Measurements from ENCODE around the gene MROH8. TPM values are rescaled to one million over a fixed set of nuclear protein-coding genes. Genes with fewer than 3 reads are reported as not detected.
A peak's percentile ranks its signal among the peaks of the same experiment; 100 is the strongest.

The MROH8 gene
- total RNA-seq, 4 donors from 2014 or later: 0.54 to 14.0 (median 3.2) TPM

DNA sequence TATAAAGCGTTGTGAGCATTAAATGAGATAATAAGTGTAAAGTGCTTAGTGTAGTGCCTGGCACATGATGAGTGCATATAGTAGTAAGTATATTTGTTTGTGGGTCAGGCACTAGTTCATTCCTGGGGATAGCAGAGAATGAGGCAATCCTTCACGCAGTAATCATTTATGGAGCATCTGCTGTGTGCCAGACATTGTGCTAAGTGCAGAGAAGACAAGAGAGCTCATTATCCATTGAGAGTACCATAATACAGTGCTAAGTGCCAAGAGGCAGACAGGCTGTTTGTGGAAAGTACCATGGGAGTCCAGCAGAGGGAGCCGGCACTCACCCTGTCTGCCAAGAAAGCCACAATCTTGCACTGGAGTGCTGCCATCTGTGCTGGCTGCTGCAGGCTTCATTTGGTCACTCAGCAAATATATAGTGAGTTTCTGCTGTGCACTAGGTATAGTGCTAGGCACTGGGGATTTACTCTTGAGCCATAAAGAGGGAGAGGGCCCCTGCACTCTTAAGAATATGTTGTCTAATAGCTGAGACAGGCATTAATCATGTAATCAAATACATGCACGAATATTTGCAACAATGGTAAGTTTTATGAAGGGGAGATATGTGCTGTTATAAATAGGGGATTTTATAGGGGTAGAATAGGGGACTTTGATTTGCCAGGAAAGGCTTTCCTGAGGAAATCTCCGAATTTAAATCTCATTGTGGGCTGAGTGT lies 12.9 kb upstream of the MROH8 start:
- Histone ChIP-seq H3K27me3 (no peaks in the 10 kb centered on the region), H3K9me3 (no peaks in the 10 kb centered on the region), H3K4me1 (peaks cover 0 to 18% (median 2%) of the 10 kb centered on the region in 4 donors), H3K36me3 (peaks cover 0 to 23% (median 0%) of the 10 kb centered on the region in 3 donors), H3K4me3 (no peak overlapping the region), H3K27ac (no peak overlapping the region)
- TF ChIP-seq POLR2A (IDR thresholded peaks at IDR 0.05): no peak
- TF ChIP-seq, protein P1, sequence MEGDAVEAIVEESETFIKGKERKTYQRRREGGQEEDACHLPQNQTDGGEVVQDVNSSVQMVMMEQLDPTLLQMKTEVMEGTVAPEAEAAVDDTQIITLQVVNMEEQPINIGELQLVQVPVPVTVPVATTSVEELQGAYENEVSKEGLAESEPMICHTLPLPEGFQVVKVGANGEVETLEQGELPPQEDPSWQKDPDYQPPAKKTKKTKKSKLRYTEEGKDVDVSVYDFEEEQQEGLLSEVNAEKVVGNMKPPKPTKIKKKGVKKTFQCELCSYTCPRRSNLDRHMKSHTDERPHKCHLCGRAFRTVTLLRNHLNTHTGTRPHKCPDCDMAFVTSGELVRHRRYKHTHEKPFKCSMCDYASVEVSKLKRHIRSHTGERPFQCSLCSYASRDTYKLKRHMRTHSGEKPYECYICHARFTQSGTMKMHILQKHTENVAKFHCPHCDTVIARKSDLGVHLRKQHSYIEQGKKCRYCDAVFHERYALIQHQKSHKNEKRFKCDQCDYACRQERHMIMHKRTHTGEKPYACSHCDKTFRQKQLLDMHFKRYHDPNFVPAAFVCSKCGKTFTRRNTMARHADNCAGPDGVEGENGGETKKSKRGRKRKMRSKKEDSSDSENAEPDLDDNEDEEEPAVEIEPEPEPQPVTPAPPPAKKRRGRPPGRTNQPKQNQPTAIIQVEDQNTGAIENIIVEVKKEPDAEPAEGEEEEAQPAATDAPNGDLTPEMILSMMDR (IDR thresholded peaks at IDR 0.05): peak; percentile 76 to 91 (median 86)
- DNase-seq: peak; percentile 68 to 92 (median 83)

DNA sequence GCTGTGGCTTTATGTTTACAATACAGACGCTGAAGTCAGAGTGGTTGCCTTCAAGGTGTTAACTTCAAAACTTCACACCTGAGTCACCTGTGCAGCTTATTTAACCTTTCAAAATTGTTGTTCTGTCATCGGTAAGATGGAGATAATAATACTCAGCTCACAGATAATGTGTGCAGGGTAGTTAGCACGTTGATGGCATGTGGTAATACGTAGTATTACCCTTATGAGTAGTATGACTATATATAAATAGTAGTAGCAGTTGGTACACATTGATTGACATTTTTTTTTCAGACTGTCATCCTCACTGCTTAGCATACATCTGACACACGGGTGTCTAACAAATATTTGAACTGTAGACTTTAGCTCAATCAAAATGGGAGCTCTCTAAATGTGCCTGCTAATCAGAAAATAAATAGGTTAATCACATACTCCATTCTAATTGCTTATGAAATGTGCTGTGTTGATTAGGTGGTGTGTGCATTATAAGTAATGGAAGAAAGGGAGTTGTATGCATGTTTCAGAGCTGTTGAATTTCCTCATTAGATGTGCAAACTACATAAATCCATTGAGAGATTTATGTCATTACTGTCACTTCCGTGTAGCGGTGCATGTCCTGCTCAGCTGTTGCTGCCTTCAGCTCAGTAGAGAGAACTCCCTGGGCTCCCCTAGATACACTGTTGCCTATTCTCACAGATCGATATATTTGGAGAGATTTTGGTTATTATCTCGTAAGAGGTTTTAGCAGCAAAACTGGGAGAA lies 11.2 kb upstream of the MROH8 start:
- no peak overlapping the region for H3K4me3 ChIP-seq
- H3K4me1 ChIP-seq: peaks cover 0 to 18% (median 2%) of the 10 kb centered on the region in 4 donors
- TF ChIP-seq POLR2A (IDR thresholded peaks at IDR 0.05): no peak
- TF ChIP-seq, protein P1 (IDR thresholded peaks at IDR 0.05): no peak
- H3K9me3 ChIP-seq: no peaks in the 10 kb centered on the region
- no peak for DNase-seq
- H3K36me3 ChIP-seq: peaks cover 0 to 37% (median 0%) of the 10 kb centered on the region in 3 donors
- H3K27me3 ChIP-seq: no peaks in the 10 kb centered on the region
- no peak overlapping the region for H3K27ac ChIP-seq

DNA sequence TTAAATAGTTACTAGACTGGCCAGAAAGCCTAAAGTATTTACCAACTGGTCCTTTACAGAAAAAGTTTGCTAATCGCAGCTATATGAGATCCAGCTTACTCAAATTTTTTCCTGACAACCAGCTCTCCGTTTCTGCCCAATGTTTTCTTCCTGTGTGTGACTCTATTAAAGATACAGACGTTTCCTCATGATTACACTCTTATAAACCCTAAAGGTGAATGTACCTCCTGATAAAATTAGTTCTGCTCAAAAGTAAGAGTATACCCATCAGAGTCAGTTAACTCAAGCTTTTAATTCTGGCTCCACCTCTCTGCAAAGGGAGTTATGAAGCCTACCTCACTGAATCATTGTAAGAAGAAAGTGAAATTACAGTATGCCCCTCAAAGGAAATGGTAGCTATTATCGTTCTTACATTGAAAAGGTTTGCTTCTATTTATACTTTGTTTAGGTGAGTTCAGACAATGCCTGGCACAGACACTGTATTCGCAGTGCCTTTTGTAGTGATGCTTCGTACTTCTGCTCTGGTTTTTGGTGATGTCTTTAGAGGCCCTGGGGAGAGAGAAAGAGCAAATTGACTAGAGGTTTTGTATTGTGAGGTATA lies 10.2 kb upstream of the MROH8 start:
- H3K27me3 ChIP-seq: no peaks in the 10 kb centered on the region
- H3K4me3 ChIP-seq: no peak overlapping the region
- TF ChIP-seq, protein P1 (IDR thresholded peaks at IDR 0.05): no peak
- no peak for TF ChIP-seq POLR2A (IDR thresholded peaks at IDR 0.05)
- H3K36me3 ChIP-seq: peaks cover 0 to 47% (median 0%) of the 10 kb centered on the region in 3 donors
- H3K27ac ChIP-seq: no peak overlapping the region
- H3K4me1 ChIP-seq: peaks cover 0 to 18% (median 2%) of the 10 kb centered on the region in 4 donors
- no peaks in the 10 kb centered on the region for H3K9me3 ChIP-seq
- DNase-seq: no peak

DNA sequence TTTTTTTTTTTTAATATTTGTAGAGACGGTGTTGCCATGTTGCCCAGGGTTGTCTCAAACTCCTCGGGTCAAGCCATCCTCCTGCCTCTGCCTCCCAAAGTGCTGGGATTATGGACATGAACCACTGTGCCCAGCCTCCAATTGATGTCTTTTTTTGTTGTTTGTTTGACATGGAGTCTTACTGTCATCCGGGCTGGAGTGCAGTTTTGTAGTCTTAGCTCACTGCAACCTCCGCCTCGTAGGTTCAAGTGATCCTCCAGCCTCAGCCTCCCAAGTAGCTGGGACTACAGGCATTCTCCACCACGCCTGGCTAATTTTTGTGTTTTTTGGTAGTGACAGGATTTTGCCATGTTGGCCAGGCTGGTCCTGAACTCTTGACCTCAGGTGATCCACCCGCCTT lies 9.4 kb upstream of the MROH8 start:
- Histone ChIP-seq H3K4me3 (no peak overlapping the region), H3K27me3 (no peaks in the 10 kb centered on the region), H3K36me3 (peaks cover 0 to 53% (median 0%) of the 10 kb centered on the region in 3 donors), H3K9me3 (no peaks in the 10 kb centered on the region), H3K27ac (no peak overlapping the region), H3K4me1 (peaks cover 0 to 18% (median 2%) of the 10 kb centered on the region in 4 donors)
- DNase-seq: no peak
- TF ChIP-seq, protein P1 (IDR thresholded peaks at IDR 0.05): no peak

DNA sequence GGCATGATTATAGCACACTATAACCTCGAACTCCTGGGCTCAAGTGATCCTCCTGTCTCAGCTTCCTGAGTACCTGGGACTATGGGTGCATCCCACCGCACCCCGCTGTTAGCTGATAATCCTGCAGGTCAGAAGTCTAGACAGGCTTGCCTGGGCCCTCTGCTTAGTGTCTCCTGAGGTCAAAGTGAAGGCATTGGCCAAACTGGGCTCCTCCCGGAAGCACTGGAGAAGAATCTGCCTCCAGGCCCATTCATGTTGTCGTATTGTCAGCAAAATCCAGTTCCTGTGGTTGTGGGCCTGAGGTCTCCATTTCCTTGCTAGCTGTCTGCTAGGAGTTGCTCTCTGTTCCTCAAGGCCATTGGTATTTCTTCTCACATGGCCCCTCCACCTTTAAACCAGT lies 6.3 kb upstream of the MROH8 start:
- H3K4me3 ChIP-seq: no peak overlapping the region
- DNase-seq: no peak
- no peak overlapping the region for H3K27ac ChIP-seq
- peaks cover 0 to 60% (median 0%) of the 10 kb centered on the region in 3 donors for H3K36me3 ChIP-seq
- no peaks in the 10 kb centered on the region for H3K9me3 ChIP-seq
- no peaks in the 10 kb centered on the region for H3K27me3 ChIP-seq
- peaks cover 0 to 10% (median 2%) of the 10 kb centered on the region in 4 donors for H3K4me1 ChIP-seq
- TF ChIP-seq, protein P1 (IDR thresholded peaks at IDR 0.05): no peak
- no peak for TF ChIP-seq POLR2A (IDR thresholded peaks at IDR 0.05)
